ENCODE results near the gene NACAD.

- TF ChIP-seq CTCF (IDR thresholded peaks at IDR 0.05) (no peak), POLR2A (IDR thresholded peaks at IDR 0.05) (no peak)
These were observed 12.2 kb upstream of the NACAD start for GRCh38 chr7:45100761-45101480.
